HepG2 (cell line): Measurements from ENCODE around the gene PHKA1. TPM values are rescaled to one million over a fixed set of nuclear protein-coding genes. Genes with fewer than 3 reads are reported as not detected.

Experiments used
- ATAC-seq: fragments of 200-7000 bp; cut with Tn5 transposase; 3 replicates; pipeline ENCODE4 v1.9.1; 2020; ENCODE audit warnings: mild to moderate bottlenecking, moderate library complexity
- BruUV-seq: library from RNA; stranded (reverse); fragments of 400-500 nt; replicated peaks from 2 replicates; lab custom pipeline; 2021; lab: Mats Ljungman, UMichigan
- CTCF ChIA-PET: fragments of 300-600 bp; formaldehyde crosslinking; extraction: SDS; loops from one replicate; lab custom pipeline; 2021; ENCODE audit warnings: low total read pairs, inconsistent platforms, low intra/inter-chr PET ratio; lab: Yijun Ruan, JAX
- POLR2A ChIA-PET: fragments of 350-600 bp; sonication (Branson Sonifier 250); formaldehyde crosslinking; loops from one replicate; lab custom pipeline; 2020; ENCODE audit warnings: antibody characterized with exemption, inconsistent platforms; lab: Yijun Ruan, JAX
- DNase-seq: peaks from one replicate; pipeline ENCODE4 v3.0.0-alpha.2; 2015; ENCODE audit warnings: low spot score
- FAIRE-seq: peaks from 3 replicates; lab custom pipeline; 2011; peaks lifted over from hg19 to GRCh38; lab: Jason Lieb, UNC
- H2AFZ ChIP-seq: one replicate; pipeline ENCODE4 v1.6.1; 2011; ENCODE audit warnings: low read length, inconsistent platforms
- H3K27ac ChIP-seq: fragments of 300-600 bp; 3 replicates; pipeline ENCODE4 v1.8.0; 2011; ENCODE audit warnings: mixed run types, mild to moderate bottlenecking, mixed read lengths, low read length, inconsistent platforms; ENCODE audit not compliant: insufficient read depth; ENCODE audit errors: extremely low read length
- H3K27me3 ChIP-seq, 2 experiments: fragments of 200-600 bp in 1 of 2; 2 replicates in 1 of 2; 3 replicates in 1 of 2; pipeline versions ENCODE4 v1.6.0 to v1.8.0; 2011; ENCODE audit warnings: low read length in 2 of 2, mild to moderate bottlenecking in 2 of 2, moderate library complexity in 2 of 2, inconsistent platforms in 1 of 2; ENCODE audit not compliant: insufficient read depth in 2 of 2, control insufficient read depth in 1 of 2
- H3K36me3 ChIP-seq, 2 experiments: fragments of 200-600 bp in 1 of 2; replicated peaks in 1 of 2; 2 replicates in 1 of 2; 3 replicates in 1 of 2; pipeline versions ENCODE4 v1.5.1 to v1.8.0; 2011; ENCODE audit warnings: low read length in 2 of 2, inconsistent platforms in 1 of 2; ENCODE audit not compliant: insufficient read depth in 2 of 2, control insufficient read depth in 1 of 2
- H3K4me1 ChIP-seq: 2 replicates; pipeline ENCODE4 v1.5.1; 2012; ENCODE audit warnings: low read length, inconsistent platforms; ENCODE audit not compliant: insufficient read depth
- H3K4me2 ChIP-seq: 2 replicates; pipeline ENCODE4 v1.6.0; 2011; ENCODE audit warnings: low read depth, low read length, inconsistent platforms
- H3K4me3 ChIP-seq, 3 experiments: fragments of 200-600 bp in 1 of 3; sonication (generic), shearing (Covaris generic) in 1 of 3; replicated peaks in 1 of 3; 2 replicates each; pipeline ENCODE4 v1.5.1; 2011 to 2016; ENCODE audit warnings: low read length in 3 of 3, inconsistent platforms in 2 of 3, low read depth in 2 of 3, mild to moderate bottlenecking in 2 of 3, control low read depth in 1 of 3, mixed read lengths in 1 of 3; ENCODE audit not compliant: insufficient read depth in 1 of 3
- H3K79me2 ChIP-seq: one replicate; pipeline ENCODE4 v1.6.1; 2011; ENCODE audit warnings: low read length, inconsistent platforms; ENCODE audit not compliant: insufficient read depth
- H3K9ac ChIP-seq: 2 replicates; pipeline ENCODE4 v1.6.0; 2011; ENCODE audit warnings: mild to moderate bottlenecking, low read depth, low read length, inconsistent platforms; ENCODE audit not compliant: insufficient read depth
- H3K9me3 ChIP-seq: 2 replicates; pipeline ENCODE4 v1.5.1; 2012; ENCODE audit warnings: mild to moderate bottlenecking, low read length
- H4K20me1 ChIP-seq: 2 replicates; pipeline ENCODE4 v1.6.0; 2011; ENCODE audit warnings: inconsistent platforms, mild to moderate bottlenecking, low read length, moderate library complexity; ENCODE audit not compliant: insufficient read depth
- BORCS8-MEF2B ChIP-seq: sonication (generic); formaldehyde crosslinking; IDR thresholded peaks from 2 replicates; pipeline ENCODE4 v1.8.0; 2022; ENCODE audit warnings: mild to moderate bottlenecking, missing genetic modification reagents
- CSRNP2 ChIP-seq: sonication (generic); formaldehyde crosslinking; conservative IDR thresholded peaks from 2 replicates; pipeline ENCODE4 v1.8.0; 2022; ENCODE audit warnings: low read depth, missing genetic modification reagents
- FOXP4 ChIP-seq: sonication (generic); formaldehyde crosslinking; IDR thresholded peaks from 2 replicates; pipeline ENCODE4 v1.4.0; 2020; ENCODE audit warnings: missing genetic modification reagents
- HNRNPK ChIP-seq: fragments of 200-400 bp; formaldehyde crosslinking; IDR thresholded peaks from 2 replicates; pipeline ENCODE4 v1.6.1; 2018; ENCODE audit warnings: low read length, low read depth, moderate library complexity, mild to moderate bottlenecking; ENCODE audit not compliant: poor library complexity, severe bottlenecking
- ISX ChIP-seq: sonication (generic); formaldehyde crosslinking; conservative IDR thresholded peaks from 2 replicates; pipeline ENCODE4 v1.5.0; 2020; ENCODE audit warnings: missing genetic modification reagents
- JUNB ChIP-seq: sonication (generic); formaldehyde crosslinking; IDR thresholded peaks from 2 replicates; pipeline ENCODE4 v1.8.0; 2022; ENCODE audit warnings: missing genetic modification reagents, mild to moderate bottlenecking, borderline replicate concordance
- MLLT10 ChIP-seq: sonication (generic); formaldehyde crosslinking; IDR thresholded peaks from 2 replicates; pipeline ENCODE4 v1.4.0; 2020; ENCODE audit warnings: missing genetic modification reagents
- PHF20 ChIP-seq: sonication (generic); formaldehyde crosslinking; IDR thresholded peaks from 2 replicates; pipeline ENCODE4 v1.5.0; 2020; ENCODE audit warnings: mild to moderate bottlenecking, missing genetic modification reagents
- RBAK ChIP-seq: sonication (generic); formaldehyde crosslinking; IDR thresholded peaks from 2 replicates; pipeline ENCODE4 v1.5.1; 2020; ENCODE audit warnings: mild to moderate bottlenecking, missing genetic modification reagents
- RXRB ChIP-seq: IDR thresholded peaks from 2 replicates; pipeline ENCODE4 v1.6.1; 2016; ENCODE audit warnings: borderline replicate concordance, missing genetic modification reagents, missing compliant biosample characterization
- SYNCRIP ChIP-seq: fragments of 200-400 bp; formaldehyde crosslinking; IDR thresholded peaks from 2 replicates; pipeline ENCODE4 v1.6.1; 2018; ENCODE audit warnings: mild to moderate bottlenecking, low read depth, low read length; ENCODE audit not compliant: insufficient read depth
- TAF1 ChIP-seq: sonication (generic); formaldehyde crosslinking; IDR thresholded peaks from 2 replicates; pipeline ENCODE4 v1.4.0; 2020; ENCODE audit warnings: missing genetic modification reagents
- TCF7 ChIP-seq: sonication (generic); IDR thresholded peaks from 2 replicates; pipeline ENCODE4 v1.6.1; 2016; ENCODE audit warnings: antibody characterized with exemption, low read depth
- ZNF142 ChIP-seq: sonication (generic); formaldehyde crosslinking; IDR thresholded peaks from 2 replicates; pipeline ENCODE4 v1.4.0; 2020; ENCODE audit warnings: missing genetic modification reagents
- ZNF180 ChIP-seq: sonication (generic); formaldehyde crosslinking; IDR thresholded peaks from 2 replicates; pipeline ENCODE4 v1.4.0; 2020; ENCODE audit warnings: low read depth, missing genetic modification reagents, borderline replicate concordance
- ZNF552 ChIP-seq: sonication (generic); formaldehyde crosslinking; IDR thresholded peaks from 2 replicates; pipeline ENCODE4 v1.9.0; 2022; ENCODE audit warnings: missing genetic modification reagents, mild to moderate bottlenecking, borderline replicate concordance
- in situ Hi-C: cut with HindIII; loops from 2 replicates; pipeline ENCODE4 v1.10.0; 2017; ENCODE audit warnings: low pct_unique_long_range_greater_than_20kb; ENCODE audit not compliant: extremely low pct_ligation_motif_present
- intact Hi-C: fragments of 100-400 bp; cut with micrococcal nuclease; formaldehyde crosslinking; loops from one replicate; pipeline ENCODE4 v1.10.0; 2022; ENCODE audit not compliant: unreplicated experiment
- polyA plus RNA-seq, 8 experiments: library from polyadenylated mRNA; depleted of rRNA in 3 of 8; stranded (reverse) in 7 of 8; unstranded in 1 of 8; fragments of >200 nt; fragmentation: Illumina TruSeq in 4 of 8; extraction: Trizol in 4 of 8; gene quantifications; 2 replicates each; pipeline versions ENCODE4 v1.2.1 to v1.2.3, GENCODE V29; 2011 to 2016; ENCODE audit warnings: low read depth in 4 of 8, missing spikeins in 1 of 8, mixed read lengths in 1 of 8; ENCODE audit not compliant: insufficient read depth in 1 of 8
- total RNA-seq, 5 experiments: library from RNA; depleted of rRNA; stranded (reverse); fragments of >200 nt; fragmentation: Illumina TruSeq; extraction: Trizol; gene quantifications; 2 replicates each; pipeline ENCODE4 v1.2.3, GENCODE V29; 2016; ENCODE audit warnings: low read depth in 1 of 5

Gene PHKA1
- total and polyA plus RNA-seq, 2 of the 13 experiments (the other 11 are each of a cell fraction or from before 2014, with no cell fraction given): 5.4 to 6.6 TPM

GRCh38 chrX:72705111-72705510 is 9.0 kb downstream of the PHKA1 start:
- ATAC-seq: no peak
- no peak for TF ChIP-seq HNRNPK
- no peak for TF ChIP-seq BORCS8-MEF2B (CRISPR knock-in tag)
- no peak for TF ChIP-seq ZNF552 (CRISPR knock-in tag)
- TF ChIP-seq ZNF180 (CRISPR knock-in tag): no peak
- no peak for TF ChIP-seq PHF20 (CRISPR knock-in tag)
- no peak for TF ChIP-seq TCF7
- TF ChIP-seq SYNCRIP: no peak
- no peak for TF ChIP-seq JUNB (CRISPR knock-in tag)
- TF ChIP-seq CSRNP2: no peak
- TF ChIP-seq ZNF142 (CRISPR knock-in tag): no peak
- TF ChIP-seq RBAK (CRISPR knock-in tag): no peak
- no peak for TF ChIP-seq RXRB (CRISPR knock-in tag)
- no peak for TF ChIP-seq TAF1
- TF ChIP-seq ISX (CRISPR knock-in tag): no peak
- no peak for TF ChIP-seq FOXP4 (CRISPR knock-in tag)
- TF ChIP-seq MLLT10 (CRISPR knock-in tag): no peak

More at GRCh38 chrX:72705111-72705510, 9.0 kb downstream of the PHKA1 start:
- H2AFZ ChIP-seq: no peak overlapping the region
- H3K36me3 ChIP-seq: no peaks in the 10 kb centered on the region; a peak in 1 of 5 replicates
- intact Hi-C loops: no loop called here
- H4K20me1 ChIP-seq: no peaks in the 10 kb centered on the region
- no peak for FAIRE-seq
- no peaks in the 10 kb centered on the region for H3K79me2 ChIP-seq
- in situ Hi-C loops: loop anchor here (25.0 kb wide), 1 partner anchor 418 kb away; the partner anchor contains the start of gene RPS4X
- no peaks in the 10 kb centered on the region for H3K27me3 ChIP-seq
- no TSS peak for BruUV-seq
- H3K9ac ChIP-seq: no peak overlapping the region
- POLR2A ChIA-PET: no interaction called here
- no peak for DNase-seq
- H3K4me3 ChIP-seq: no peak overlapping the region
- no peaks in the 10 kb centered on the region for H3K4me1 ChIP-seq
- no peak overlapping the region for H3K4me2 ChIP-seq
- CTCF ChIA-PET: no interaction called here
- H3K9me3 ChIP-seq: no peaks in the 10 kb centered on the region
- H3K27ac ChIP-seq: no peak overlapping the region
